WTC11 (cell line): Measurements from ENCODE around the gene KLK13.

Experiments
- CREB1 ChIP-seq: sonication (generic); formaldehyde crosslinking; IDR thresholded peaks from 2 replicates; pipeline ENCODE4 v1.8.0; 2023; ENCODE audit warnings: mild to moderate bottlenecking, missing genetic modification reagents
- FOXP1 ChIP-seq: sonication (generic); formaldehyde crosslinking; IDR thresholded peaks from 2 replicates; pipeline ENCODE4 v1.8.0; 2022; ENCODE audit warnings: missing genetic modification reagents, mild to moderate bottlenecking, moderate library complexity, borderline replicate concordance
- GTF2I ChIP-seq: fragments of 250-450 bp; sonication (Bioruptor Pico); conservative IDR thresholded peaks from 2 replicates; pipeline ENCODE4 v1.4.0; 2021; ENCODE audit warnings: mild to moderate bottlenecking
- SP1 ChIP-seq: sonication (generic); formaldehyde crosslinking; conservative IDR thresholded peaks from 2 replicates; pipeline ENCODE4 v1.8.1; 2022; ENCODE audit warnings: missing genetic modification reagents
- ZNF263 ChIP-seq: sonication (generic); formaldehyde crosslinking; IDR thresholded peaks from 2 replicates; pipeline ENCODE4 v1.8.1; 2022; ENCODE audit warnings: low read depth, mild to moderate bottlenecking, moderate library complexity, missing genetic modification reagents
- ZNF317 ChIP-seq: sonication (generic); formaldehyde crosslinking; IDR thresholded peaks from 2 replicates; pipeline ENCODE4 v1.8.1; 2023; ENCODE audit warnings: low read depth, mild to moderate bottlenecking, moderate library complexity, missing genetic modification reagents, borderline replicate concordance
- TF ChIP-seq, protein P1 (sequence below): sonication (generic); formaldehyde crosslinking; IDR thresholded peaks from 2 replicates; pipeline ENCODE4 v1.8.1; 2023; ENCODE audit warnings: mild to moderate bottlenecking, missing genetic modification reagents, moderate library complexity
- TF ChIP-seq, protein P2 (sequence below): fragments of 200-600 bp; IDR thresholded peaks from 2 replicates; pipeline ENCODE4 v1.8.0; 2022; ENCODE audit warnings: antibody characterized with exemption
- TF ChIP-seq, protein P3 (sequence below): sonication (generic); formaldehyde crosslinking; IDR thresholded peaks from 2 replicates; pipeline ENCODE4 v1.8.0; 2022; ENCODE audit warnings: mild to moderate bottlenecking, missing genetic modification reagents
- TF ChIP-seq, protein P4 (sequence below): sonication (generic); formaldehyde crosslinking; IDR thresholded peaks from 2 replicates; pipeline ENCODE4 v1.8.1; 2022; ENCODE audit warnings: missing genetic modification reagents, borderline replicate concordance

DNA sequence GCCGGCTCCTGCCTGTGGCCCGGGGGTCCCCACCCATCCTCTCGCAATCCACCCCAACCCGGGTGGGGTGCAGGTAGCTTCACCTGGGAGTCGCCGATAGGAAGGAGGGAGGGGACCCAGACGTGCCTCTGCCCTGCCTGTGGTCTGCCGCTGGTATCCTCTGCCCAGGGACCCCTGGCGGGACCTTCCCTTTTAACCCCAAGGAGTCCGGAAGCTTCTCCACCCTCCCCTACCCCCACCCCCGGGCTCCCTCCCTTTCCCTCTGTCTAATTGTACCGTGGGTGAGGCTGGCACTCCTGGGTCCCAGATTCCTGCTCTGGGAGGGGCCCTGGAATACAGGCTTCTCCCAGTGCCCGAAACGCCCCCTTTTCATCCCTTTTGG, 45.4 kb downstream of the KLK13 start, which contains the start of gene KLK10:
- TF ChIP-seq, protein P1, sequence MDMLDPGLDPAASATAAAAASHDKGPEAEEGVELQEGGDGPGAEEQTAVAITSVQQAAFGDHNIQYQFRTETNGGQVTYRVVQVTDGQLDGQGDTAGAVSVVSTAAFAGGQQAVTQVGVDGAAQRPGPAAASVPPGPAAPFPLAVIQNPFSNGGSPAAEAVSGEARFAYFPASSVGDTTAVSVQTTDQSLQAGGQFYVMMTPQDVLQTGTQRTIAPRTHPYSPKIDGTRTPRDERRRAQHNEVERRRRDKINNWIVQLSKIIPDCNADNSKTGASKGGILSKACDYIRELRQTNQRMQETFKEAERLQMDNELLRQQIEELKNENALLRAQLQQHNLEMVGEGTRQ (CRISPR knock-in tag) = no peak
- no peak for TF ChIP-seq SP1
- TF ChIP-seq, protein P2, sequence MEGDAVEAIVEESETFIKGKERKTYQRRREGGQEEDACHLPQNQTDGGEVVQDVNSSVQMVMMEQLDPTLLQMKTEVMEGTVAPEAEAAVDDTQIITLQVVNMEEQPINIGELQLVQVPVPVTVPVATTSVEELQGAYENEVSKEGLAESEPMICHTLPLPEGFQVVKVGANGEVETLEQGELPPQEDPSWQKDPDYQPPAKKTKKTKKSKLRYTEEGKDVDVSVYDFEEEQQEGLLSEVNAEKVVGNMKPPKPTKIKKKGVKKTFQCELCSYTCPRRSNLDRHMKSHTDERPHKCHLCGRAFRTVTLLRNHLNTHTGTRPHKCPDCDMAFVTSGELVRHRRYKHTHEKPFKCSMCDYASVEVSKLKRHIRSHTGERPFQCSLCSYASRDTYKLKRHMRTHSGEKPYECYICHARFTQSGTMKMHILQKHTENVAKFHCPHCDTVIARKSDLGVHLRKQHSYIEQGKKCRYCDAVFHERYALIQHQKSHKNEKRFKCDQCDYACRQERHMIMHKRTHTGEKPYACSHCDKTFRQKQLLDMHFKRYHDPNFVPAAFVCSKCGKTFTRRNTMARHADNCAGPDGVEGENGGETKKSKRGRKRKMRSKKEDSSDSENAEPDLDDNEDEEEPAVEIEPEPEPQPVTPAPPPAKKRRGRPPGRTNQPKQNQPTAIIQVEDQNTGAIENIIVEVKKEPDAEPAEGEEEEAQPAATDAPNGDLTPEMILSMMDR = no peak
- TF ChIP-seq, protein P3, sequence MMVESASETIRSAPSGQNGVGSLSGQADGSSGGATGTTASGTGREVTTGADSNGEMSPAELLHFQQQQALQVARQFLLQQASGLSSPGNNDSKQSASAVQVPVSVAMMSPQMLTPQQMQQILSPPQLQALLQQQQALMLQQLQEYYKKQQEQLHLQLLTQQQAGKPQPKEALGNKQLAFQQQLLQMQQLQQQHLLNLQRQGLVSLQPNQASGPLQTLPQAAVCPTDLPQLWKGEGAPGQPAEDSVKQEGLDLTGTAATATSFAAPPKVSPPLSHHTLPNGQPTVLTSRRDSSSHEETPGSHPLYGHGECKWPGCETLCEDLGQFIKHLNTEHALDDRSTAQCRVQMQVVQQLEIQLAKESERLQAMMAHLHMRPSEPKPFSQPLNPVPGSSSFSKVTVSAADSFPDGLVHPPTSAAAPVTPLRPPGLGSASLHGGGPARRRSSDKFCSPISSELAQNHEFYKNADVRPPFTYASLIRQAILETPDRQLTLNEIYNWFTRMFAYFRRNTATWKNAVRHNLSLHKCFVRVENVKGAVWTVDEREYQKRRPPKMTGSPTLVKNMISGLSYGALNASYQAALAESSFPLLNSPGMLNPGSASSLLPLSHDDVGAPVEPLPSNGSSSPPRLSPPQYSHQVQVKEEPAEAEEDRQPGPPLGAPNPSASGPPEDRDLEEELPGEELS (CRISPR knock-in tag) = no peak
- TF ChIP-seq CREB1 = no peak
- no peak for TF ChIP-seq ZNF317 (CRISPR knock-in tag)
- TF ChIP-seq GTF2I (CRISPR knock-in tag) = no peak
- TF ChIP-seq, protein P4, sequence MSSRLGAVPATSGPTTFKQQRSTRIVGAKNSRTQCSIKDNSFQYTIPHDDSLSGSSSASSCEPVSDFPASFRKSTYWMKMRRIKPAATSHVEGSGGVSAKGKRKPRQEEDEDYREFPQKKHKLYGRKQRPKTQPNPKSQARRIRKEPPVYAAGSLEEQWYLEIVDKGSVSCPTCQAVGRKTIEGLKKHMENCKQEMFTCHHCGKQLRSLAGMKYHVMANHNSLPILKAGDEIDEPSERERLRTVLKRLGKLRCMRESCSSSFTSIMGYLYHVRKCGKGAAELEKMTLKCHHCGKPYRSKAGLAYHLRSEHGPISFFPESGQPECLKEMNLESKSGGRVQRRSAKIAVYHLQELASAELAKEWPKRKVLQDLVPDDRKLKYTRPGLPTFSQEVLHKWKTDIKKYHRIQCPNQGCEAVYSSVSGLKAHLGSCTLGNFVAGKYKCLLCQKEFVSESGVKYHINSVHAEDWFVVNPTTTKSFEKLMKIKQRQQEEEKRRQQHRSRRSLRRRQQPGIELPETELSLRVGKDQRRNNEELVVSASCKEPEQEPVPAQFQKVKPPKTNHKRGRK (CRISPR knock-in tag) = no peak
- TF ChIP-seq ZNF263 (CRISPR knock-in tag) = no peak
- TF ChIP-seq FOXP1 (CRISPR knock-in tag) = no peak
